ENCODE measurements around the gene RELN. TPM values are rescaled to one million over a fixed set of nuclear protein-coding genes. Genes with fewer than 3 reads are reported as not detected.

The RELN gene
- total and polyA plus RNA-seq, 9 of the 15 experiments (the other 6 are each of a cell fraction or from before 2014, with no cell fraction given), result 12.9 to 43.2 (median 18.1) TPM

DNA sequence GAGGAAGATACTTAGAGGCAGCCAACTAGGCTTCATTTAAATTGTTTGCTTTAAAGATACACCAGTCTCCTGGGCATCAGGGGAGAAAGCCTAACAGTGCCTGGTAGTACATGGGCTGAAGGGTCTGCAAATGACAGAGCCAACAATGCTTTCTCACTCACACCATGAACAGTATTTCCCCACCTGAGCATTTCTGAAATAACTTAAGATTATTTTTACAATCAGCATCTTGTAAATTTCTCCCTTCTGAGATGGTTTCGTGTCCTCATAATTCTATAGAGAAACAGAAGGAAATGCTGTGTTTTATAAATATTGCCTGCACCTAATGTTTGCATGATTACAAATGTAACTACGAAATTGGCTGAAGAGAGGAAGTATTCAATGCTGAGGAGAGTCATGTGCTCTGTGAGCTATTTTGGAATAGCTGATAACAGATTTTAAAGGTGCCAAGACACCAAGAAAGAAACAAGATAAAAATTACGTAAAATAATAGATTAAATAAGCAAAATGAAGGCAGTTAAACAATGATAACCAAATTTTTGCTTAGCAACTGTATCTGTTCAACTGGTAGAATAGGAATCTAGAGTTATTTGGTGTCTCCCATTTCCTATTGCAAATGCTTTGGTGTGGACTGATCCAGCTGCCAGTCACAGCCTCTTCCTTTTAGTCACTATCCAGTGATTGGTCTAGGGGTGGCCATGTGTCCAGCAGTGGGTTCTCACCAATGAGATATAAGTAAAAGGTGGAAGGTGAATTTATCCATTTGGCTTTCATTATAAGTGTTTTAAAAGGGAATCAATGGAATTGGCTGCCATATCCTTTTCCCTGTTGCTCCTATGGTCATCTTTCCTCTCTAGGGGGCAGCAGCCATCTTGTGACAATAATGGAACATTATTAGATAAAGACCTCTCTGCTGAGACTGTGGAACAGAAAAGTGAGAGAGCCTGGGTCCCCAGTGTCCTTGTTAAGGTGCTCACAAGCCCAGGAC, 375.5 kb downstream of the RELN start (continued):
- TF ChIP-seq, protein P1, sequence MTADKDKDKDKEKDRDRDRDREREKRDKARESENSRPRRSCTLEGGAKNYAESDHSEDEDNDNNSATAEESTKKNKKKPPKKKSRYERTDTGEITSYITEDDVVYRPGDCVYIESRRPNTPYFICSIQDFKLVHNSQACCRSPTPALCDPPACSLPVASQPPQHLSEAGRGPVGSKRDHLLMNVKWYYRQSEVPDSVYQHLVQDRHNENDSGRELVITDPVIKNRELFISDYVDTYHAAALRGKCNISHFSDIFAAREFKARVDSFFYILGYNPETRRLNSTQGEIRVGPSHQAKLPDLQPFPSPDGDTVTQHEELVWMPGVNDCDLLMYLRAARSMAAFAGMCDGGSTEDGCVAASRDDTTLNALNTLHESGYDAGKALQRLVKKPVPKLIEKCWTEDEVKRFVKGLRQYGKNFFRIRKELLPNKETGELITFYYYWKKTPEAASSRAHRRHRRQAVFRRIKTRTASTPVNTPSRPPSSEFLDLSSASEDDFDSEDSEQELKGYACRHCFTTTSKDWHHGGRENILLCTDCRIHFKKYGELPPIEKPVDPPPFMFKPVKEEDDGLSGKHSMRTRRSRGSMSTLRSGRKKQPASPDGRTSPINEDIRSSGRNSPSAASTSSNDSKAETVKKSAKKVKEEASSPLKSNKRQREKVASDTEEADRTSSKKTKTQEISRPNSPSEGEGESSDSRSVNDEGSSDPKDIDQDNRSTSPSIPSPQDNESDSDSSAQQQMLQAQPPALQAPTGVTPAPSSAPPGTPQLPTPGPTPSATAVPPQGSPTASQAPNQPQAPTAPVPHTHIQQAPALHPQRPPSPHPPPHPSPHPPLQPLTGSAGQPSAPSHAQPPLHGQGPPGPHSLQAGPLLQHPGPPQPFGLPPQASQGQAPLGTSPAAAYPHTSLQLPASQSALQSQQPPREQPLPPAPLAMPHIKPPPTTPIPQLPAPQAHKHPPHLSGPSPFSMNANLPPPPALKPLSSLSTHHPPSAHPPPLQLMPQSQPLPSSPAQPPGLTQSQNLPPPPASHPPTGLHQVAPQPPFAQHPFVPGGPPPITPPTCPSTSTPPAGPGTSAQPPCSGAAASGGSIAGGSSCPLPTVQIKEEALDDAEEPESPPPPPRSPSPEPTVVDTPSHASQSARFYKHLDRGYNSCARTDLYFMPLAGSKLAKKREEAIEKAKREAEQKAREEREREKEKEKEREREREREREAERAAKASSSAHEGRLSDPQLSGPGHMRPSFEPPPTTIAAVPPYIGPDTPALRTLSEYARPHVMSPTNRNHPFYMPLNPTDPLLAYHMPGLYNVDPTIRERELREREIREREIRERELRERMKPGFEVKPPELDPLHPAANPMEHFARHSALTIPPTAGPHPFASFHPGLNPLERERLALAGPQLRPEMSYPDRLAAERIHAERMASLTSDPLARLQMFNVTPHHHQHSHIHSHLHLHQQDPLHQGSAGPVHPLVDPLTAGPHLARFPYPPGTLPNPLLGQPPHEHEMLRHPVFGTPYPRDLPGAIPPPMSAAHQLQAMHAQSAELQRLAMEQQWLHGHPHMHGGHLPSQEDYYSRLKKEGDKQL (CRISPR knock-in tag; IDR thresholded peaks at IDR 0.05; ENCODE audit: borderline replicate concordance), result no peak
- TF ChIP-seq ZFP91 (CRISPR knock-in tag; IDR thresholded peaks at IDR 0.05) (peak; percentile 67; the same call in 1 of the 2 replicates), TAF1 (IDR thresholded peaks at IDR 0.05; ENCODE audit: control insufficient read depth, extremely low read depth, insufficient read depth, low read length, severe bottlenecking) (no peak), CBX2 (IDR thresholded peaks at IDR 0.05; ENCODE audit: insufficient read depth, low read length, poor library complexity, severe bottlenecking) (no peak), E2F6 (IDR thresholded peaks at IDR 0.05; ENCODE audit: borderline replicate concordance in 1 of 2, extremely low read depth in 1 of 2, insufficient read depth in 1 of 2, insufficient read length in 1 of 2, low read depth in 1 of 2, low read length in 1 of 2, poor library complexity in 1 of 2, severe bottlenecking in 1 of 2) (no peak), NR4A1 (CRISPR knock-in tag; IDR thresholded peaks at IDR 0.05) (0 out of 2 replicates have a peak, but pooled peaks have one; percentile 42), NR4A1 (tag; IDR thresholded peaks at IDR 0.05) (no peak)
